Superior temporal gyrus (tissue), 1 donor: Measurements from ENCODE around the gene GIPC2.
"Not testable (repeated sequence)": the region's sequence is repeated elsewhere in the genome, so short reads cannot be mapped to it uniquely, and the experiment has no call there.

Source experiments
- DNase-seq: peaks from one replicate; pipeline ENCODE4 v3.0.0-alpha.2; 2016; ENCODE audit errors: extremely low spot score

GIPC2 gene

DNA sequence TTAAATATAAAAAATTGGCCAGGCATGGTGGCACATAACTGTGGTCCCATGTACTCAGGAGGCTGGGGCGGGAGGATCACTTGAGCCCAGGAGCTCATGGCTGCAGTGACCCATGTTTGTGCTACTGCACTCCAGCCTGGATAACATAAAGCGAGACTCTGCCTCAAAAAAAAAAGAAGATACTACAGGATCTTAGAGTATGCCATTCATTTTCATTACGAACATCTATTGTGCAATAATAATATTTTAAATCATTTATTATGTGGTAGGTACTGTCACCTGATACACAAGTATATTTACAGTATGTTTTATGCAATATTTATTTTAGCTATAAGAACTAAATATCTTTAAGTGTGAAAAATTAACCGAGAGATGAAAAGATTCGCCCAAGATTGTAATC is 9.3 kb upstream of the GIPC2 start:
- DNase-seq, result no peak

DNA sequence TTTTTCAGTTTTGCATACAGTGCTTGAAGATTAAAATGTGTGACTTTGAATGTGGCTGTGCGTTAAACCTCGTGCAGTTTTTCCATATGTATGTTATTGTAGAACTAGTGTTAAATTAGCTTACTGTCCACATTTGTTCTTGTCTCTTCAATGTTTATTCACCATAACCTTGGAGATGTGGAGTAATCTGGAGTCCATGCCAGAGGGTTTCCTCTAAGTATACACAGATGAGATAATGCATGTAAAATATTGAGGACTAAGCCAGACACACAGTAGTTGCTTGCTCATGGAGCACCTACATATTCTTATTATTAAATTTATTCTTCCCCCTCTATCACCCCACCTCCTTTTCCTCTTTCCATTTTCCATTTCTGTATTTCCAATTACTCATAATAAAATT is 7.7 kb upstream of the GIPC2 start:
- DNase-seq, result no peak

DNA sequence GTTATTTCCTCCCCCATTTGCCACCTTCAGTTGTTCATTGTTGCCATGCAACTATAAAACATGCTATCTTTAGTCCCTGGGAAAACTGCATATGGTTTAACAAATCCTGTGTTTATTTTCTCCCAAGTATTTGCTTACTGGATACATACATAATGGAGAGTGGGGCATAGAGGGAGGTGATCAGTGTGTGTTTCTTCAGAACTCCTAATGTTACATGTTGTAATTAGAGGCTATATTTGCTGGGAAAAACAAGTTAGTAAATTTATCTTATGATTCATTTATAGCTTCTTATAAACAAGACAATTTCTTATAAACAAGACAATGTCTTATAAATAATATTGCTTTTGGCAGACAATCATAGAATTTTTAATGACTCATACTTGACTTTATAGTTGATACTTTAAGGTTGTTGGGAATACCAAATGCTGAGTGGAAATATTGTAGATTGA is 7.3 kb upstream of the GIPC2 start:
- no peak for DNase-seq

DNA sequence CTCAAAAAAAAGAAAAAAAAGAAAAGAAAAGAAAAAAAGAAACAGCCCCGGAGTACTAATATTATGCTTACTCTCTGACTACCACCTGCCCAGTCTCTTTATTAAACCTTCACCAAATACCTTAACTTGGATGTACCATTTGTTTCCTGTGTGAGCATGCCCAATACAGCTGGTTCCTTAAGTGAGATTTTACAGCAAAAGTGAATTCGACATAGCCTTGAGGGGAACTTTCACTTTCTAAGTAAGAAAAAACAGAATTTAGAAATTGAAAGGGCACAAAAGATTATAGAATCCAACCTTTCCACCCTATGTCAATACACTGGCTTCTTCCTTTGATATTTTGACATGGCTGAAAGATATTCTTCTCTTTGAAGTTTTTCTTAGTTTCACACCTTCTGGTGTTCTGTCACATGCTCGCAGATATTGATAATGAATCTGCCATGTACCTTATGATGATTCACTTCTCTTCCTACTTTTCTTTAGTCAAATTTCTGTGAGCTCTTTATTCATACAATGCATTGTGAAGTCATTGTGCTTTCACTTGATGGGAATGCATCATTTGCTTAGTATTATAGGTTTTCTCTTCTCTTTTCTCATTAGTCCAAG is 5.2 kb upstream of the GIPC2 start:
- DNase-seq, result no peak

DNA sequence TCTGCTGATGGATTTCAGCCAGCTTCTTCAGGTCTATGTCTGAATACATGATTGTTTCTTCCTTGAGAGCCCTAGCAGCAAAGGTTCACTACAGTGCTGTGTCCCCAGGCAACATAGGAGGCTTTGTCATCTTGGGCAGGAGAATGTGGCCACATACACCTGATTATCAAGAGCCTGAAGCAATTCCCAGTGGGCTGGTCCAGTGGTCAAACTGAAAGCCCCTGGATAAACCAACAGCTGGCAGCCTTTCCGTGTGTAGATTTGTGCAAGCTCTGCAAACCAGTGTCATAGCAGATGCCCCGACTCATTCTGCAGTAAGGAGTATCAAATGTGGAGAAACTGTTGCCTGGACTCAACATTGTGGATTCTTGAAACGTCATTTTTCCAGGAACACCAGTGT is 2.3 kb upstream of the GIPC2 start:
- no peak for DNase-seq

DNA sequence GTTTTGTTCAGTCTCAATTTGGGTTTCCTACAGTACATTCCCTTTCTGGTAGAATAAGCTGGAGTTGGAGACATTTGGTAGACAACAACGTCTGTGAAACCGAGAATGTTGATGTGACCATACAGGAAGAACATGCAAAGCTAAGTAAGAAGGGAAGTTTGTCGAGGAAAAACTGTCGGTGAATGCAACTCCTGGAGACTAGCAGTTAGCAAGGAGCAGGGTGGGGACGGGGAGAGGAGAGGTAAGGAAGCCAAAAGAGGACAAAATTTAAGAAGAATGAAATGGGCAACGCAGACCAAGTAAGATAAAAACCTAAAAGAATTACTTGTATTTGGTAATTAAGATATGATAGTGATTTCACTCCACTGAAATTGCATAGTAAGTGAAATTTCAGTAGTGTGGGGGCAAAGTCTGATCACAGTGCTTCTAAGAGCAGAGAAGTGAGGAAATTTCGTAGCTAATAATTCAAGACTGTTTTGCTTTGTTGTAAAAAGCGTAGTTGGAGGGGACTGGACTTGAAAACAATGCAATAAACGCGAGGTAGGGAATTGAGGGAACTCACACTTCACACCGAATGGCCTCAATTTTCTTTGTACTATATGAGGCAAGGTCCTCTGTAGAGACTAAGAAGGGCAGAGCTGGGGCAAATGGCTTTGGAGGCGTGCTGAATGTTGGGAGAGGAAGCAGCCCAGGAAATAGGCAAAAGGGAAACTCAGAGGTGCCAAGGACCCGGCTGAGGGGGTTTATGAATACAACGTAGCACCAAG is 787 bp upstream of the GIPC2 start:
- no peak for DNase-seq

DNA sequence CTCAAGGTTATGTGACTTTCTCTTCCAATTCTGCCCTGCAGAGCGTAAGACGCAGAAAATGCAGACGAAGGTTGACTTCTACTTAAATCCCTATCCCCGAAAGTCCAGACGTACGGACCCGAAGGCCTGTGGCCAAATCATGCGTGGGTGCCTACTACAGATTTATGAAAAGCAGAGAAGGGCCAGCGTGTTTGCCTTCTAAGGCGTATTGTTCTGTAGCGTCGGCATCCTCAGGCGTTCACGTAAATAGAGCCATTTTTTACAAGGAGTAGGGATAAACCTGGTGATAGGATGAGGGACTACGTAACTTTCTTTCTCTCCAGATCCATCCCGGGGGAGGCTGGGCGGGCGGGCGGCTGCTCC is 222 bp upstream of the GIPC2 start:
- no peak for DNase-seq

DNA sequence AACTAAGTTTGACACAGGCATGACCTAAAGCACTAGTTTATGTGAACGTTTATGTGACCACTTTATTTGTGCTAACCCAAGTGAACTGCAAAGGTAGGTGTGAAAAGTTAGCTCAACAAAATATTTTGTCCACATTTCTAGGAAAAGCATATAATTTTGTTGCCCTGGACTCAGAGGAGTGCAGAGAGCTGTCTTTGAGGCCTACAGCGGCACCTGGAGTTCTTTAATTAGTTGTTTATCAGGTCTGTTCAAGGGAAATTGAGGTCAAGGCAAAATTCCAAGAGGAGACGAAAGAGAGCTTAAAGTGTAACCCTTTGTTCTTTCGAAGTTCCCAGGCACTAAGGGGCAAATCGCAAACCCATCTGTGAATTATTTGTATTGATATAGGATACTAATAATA is 1.3 kb downstream of the GIPC2 start:
- DNase-seq, result no peak

DNA sequence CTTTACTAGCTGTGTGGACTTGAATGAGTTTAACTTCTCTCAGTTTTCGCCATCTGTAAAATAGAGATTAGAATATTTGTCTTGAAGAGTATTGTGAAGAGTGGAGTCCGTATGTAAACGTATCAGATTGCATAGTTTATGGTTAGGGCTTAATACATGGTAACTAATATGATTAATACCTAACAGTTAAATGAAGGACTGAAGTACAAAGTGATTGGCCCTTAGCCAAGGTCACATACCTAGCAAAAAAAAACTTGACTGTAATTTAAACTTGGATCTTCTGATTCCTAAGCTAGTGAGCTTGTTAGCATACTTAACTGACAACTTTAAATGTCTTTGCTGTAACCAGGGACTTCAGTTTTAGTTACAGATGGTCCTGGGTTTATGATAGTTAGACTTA is 1.9 kb downstream of the GIPC2 start:
- DNase-seq, result no peak

DNA sequence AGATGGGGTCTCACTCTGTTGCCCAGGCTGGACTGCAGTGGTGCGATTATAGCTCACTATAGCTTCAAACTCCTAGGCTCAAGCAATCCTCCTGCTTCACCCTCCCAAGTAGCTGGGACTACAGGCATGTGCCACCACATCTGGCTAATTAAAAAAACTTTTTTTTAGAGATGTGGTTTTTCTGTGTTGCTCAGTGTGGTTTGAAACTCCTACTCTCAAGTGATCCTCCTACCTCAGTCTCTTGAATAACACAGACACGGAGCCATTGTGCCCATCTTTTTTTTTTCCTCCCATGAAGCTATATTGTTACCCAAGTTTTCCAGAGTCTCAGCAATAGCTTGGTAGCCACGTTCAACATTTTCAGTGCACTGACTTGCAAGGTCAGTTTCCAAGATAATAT is 2.7 kb downstream of the GIPC2 start:
- no peak for DNase-seq

DNA sequence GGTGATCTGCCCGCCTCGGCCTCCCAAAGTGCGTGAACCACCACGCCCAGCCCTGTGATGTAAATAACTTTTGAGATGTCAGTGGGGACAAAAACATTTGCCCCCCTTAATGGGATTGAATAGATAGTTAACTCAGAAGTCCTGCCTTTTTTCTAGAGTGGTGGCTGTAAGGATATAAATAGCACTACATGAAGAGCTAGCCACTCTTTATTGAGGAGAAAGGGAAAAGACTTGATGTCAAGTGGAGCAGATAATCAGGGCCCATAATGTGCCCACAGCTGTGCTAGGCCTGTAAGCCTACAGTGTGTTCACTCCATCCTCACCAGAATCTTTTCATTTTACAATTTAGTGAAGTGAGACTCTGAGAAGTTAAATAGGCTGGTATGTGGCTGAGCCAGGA is 3.6 kb downstream of the GIPC2 start:
- no peak for DNase-seq

DNA sequence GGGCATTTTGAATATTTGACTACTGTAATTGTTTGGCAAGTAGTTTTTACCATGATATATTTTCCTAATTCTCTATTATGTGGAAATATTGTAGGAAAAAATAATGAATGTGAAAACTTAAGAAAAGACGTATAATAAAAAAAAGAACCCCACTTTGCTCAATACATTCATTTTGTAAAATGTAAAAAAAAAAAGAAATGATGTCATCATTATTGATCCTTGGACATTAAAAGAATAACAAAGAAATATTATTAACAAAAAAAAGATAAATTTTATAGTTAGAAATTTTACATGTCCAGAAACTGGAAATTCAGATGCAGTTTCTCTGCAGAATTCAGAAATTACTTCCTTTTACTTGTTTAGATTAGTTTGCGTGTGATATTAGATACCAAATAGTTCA is 5.2 kb downstream of the GIPC2 start:
- DNase-seq, result no peak

DNA sequence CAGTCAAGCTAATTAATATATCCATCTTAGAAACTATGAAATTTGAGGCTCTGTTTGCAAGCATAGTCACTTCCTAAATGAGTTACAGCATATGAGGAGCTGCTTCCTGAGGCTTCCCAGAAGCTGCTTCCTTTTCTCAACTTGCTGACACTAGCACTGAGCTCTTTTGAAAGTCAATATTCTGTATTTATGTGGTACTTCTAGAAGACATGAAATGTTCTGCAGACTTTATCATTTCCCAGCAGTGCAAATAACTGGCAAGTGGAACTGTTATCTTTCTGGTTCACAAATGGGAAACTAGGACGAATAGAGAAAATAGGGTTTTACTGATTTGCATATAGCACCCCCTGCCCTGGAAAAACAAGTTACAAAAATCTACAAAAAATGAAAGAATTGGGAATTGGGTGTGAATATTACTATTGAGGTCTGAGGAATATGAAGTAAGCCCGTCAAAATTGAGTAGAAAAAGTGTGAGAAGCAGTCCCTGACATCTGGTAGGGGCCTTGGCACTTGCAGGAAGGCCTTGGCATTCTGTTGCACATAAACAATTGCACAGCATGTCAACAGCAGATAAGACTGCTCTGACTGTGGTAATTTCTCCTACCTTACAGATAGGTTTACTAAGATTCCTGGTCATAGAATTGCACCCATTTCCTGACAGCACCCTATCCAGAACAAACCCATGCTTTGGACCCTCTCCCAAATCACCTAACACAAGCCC is 7.1 kb downstream of the GIPC2 start:
- DNase-seq, result no peak

DNA sequence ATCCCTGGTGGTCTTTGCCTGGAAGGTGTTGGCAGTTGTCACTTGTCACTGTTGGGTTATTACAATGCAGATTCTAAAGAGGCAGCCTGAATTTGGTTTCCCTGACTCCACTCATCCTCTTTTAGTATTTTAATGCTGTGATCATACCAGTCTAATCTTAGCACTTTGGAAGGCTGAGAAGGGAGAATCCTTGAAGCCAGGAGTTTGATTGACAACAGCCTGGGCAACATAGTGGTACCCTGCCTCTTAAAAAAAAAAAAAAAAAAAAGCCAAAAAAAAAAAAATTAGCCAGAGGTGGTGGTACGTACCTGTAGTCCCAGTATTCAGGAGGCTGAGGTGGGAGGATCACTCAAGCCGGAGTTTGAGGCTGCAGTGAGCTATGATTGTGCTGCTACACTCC is 7.7 kb downstream of the GIPC2 start:
- no peak for DNase-seq

DNA sequence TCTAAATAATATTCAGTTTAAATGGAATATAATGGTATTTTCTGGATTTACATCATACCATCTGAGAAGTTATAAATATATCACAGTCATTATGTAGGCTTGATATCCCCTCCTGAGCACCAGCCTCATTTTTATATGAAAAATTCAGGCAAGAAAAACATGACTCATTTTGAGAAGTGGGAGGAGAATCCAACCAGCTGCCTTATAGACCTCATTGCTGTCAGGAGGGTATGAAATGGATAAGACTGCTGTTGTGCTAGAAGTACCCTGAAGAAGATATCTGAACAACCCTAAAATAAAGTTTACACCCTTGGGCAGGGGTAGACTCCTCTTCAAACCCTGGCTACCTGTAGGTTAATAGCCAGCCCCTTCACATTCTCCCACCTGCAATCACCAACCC is 8.8 kb downstream of the GIPC2 start:
- DNase-seq, result no peak

DNA sequence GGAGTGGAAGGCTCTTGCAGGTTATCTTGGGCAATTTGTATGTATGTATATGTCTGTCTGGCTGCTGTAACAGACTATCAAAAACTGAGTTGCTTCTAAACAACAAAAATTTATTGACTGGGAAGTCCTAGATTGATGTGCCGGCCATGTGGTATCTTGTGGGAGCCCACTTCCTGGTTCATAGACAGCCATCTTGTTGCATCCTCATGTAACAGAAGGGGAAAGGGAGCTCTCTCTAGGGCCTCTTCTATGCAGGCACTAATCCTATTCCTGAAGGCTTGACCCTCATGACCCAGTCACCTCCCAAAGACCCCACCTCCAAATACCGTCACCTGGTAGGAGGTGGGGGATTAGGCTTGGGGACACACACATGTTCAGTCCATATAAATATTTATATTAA is 9.2 kb downstream of the GIPC2 start:
- DNase-seq, result no peak

DNA sequence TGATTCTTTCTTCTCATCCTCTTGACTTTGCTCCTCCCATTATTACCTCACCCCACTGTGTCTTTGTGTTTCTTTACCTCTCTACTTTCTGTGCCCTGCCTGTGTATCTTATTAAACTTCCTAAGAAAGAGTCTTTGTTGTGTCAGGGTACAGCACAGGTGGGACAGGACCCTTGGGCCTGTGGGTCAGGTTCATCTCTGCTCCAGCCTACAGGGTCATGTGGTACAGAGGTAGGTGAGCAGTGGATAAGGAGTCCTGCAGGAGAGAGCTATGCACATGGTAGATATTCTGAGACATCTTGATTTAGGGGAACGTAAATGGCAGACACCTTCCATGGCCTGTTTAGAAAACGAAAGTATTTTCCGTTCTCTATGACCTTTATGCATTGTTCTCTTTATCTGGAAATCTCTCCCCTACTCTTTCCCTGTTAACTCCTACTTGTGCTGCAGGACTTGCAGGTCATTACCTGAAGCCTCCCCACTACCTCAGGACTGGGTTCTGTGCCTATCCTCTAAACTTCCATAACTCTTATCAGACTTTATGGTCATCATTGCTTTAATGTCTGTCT is 9.9 kb downstream of the GIPC2 start:
- no peak for DNase-seq

DNA sequence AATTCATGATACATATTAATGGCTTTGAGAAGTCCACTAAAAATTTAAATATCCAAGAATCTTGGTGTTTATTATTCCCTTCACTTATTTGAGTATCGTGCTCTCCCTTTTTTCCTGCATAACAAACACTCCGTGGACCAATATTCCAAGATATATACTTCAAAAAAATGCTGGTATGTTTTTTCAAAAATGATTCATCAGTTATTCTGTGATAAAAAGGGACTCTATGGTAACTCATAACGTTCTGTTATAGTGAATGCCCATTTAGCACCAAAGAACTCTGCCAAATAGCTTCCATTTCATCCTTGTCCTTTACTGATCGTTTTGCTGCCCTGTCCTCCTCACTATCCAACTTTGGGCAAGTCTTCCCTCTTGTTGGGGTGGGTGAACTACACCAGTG is 12.9 kb downstream of the GIPC2 start:
- DNase-seq, result no peak

DNA sequence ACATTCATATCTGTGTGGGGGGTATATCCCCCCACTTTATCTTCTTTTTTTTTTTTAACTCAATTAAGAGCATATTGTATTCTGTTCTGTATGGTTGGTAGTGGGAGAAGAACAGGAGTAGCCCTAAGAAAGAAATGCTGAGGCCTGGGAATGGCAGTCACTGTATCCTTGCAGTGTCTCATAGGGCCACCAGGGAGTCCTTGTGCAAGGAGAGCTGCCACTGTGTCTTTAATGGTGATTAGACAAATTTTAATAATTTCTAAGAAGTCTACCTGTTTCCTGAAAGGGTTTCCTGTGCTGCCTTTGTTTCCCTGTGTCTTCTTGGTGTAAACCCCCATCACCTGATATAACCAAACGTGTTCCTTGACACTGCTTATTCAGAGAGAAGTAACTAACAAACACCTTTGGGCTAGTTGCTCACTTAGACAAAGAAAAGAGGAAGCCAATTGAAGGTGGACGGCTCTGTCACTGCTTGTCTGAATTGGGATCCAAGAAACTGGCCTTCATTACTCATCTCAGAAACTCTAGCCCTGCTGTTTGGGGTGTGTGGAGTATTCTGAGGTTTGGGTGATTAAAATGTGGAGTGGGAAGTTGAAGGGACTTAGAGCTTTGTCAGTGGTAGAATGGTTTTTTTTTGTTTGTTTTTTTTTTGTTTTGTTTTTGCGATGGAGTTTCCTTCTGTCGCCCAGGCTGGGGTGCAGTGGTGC is 15.2 kb downstream of the GIPC2 start:
- DNase-seq, result no peak

DNA sequence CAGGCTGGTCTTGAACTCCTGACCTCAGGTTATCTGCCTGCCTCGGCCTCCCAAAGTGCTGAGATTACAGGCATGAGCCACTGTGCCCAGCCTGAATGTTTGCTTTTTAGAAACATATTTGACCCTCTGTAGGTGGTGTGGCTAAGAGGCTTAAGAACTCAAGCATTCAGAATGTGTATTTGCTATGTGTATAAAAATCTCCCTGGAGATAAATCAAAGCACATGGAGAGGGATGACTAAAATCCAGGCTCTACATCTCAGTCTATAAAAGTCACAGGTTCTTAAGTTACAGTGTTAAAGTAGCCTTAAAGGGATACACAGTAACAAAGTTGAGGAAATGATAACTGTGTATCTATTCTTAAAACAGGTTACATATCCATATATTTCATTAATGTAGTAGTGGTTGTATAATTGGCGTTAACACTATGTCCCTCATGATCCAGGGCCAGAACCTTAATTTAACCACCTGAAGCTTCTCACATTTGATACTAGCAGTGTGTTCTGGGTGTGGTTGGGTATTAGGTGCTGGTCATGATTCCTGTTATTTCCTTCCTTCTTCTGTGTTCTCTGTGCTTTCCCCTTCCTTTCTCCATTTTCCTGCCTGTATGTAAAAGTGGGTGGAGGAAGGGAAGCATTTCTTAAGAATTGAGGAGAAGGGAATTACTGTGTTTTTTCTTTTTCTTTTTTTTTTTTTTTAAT is 16.2 kb downstream of the GIPC2 start:
- no peak for DNase-seq

DNA sequence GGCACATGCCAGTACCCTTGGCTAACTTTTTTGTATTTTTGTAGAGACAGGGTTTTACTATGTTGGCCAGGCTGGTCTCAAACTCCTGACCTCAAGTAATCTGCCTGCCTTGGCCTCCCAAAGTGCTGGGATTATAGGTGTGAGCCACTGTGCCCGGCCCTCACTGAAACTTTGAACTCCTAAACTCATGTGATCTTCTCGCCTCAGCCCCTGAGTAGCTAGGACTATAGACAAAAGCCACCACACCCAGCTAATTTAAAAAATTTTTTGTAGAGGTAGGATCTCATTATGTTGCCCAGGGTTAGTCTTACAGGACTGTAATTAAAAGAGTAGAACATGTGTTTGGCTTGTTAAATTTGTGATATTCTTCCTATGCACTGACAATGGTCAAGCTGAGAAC is 19.1 kb downstream of the GIPC2 start:
- DNase-seq, result not testable (repeated sequence)
